Panc1 (cell line): Measurements from ENCODE around the gene LRBA. TPM values are rescaled to one million over a fixed set of nuclear protein-coding genes. Genes with fewer than 3 reads are reported as not detected.

Experiments used
- ATAC-seq: fragments of 200-7000 bp; cut with Tn5 transposase; 2 replicates; pipeline ENCODE4 v1.9.1; 2020; ENCODE audit warnings: mild to moderate bottlenecking, moderate library complexity
- BruUV-seq: library from RNA; stranded (reverse); fragments of 400-500 nt; replicated peaks from 2 replicates; lab custom pipeline; 2021; lab: Mats Ljungman, UMichigan
- CTCF ChIA-PET: fragments of 300-600 bp; sonication (Branson Sonifier 250); formaldehyde crosslinking; loops from one replicate; lab custom pipeline; 2022; ENCODE audit warnings: antibody characterized with exemption; lab: Charles Lee
- POLR2A ChIA-PET: fragments of 300-600 bp; sonication (Branson Sonifier 250); formaldehyde crosslinking; loops from one replicate; lab custom pipeline; 2022; ENCODE audit warnings: antibody characterized with exemption; lab: Charles Lee
- DNase-seq: peaks from one replicate; pipeline ENCODE4 v3.0.0-alpha.2; 2010; ENCODE audit warnings: low read depth, low spot score
- H3K27ac ChIP-seq: 2 replicates; pipeline ENCODE4 v1.5.1; 2011; ENCODE audit warnings: mild to moderate bottlenecking, low read length, inconsistent platforms
- H3K27me3 ChIP-seq: fragments of 200-500 bp; sonication (Bioruptor generic); 2 replicates; pipeline ENCODE4 v1.6.0; 2014; ENCODE audit warnings: low read length, inconsistent platforms; ENCODE audit not compliant: control insufficient read depth, insufficient read depth
- H3K36me3 ChIP-seq: fragments of 200-500 bp; sonication (Bioruptor generic); 2 replicates; pipeline ENCODE4 v1.5.1; 2014; ENCODE audit warnings: inconsistent platforms, mild to moderate bottlenecking, low read length, moderate library complexity; ENCODE audit not compliant: control insufficient read depth, insufficient read depth
- H3K4me1 ChIP-seq: 2 replicates; pipeline ENCODE4 v1.5.1; 2011; ENCODE audit warnings: inconsistent platforms, mild to moderate bottlenecking, low read length, moderate library complexity; ENCODE audit not compliant: control insufficient read depth, insufficient read depth
- H3K4me3 ChIP-seq, 2 experiments: 2 replicates each; pipeline ENCODE4 v1.5.1; 2011 to 2012; ENCODE audit warnings: low read depth in 2 of 2, low read length in 2 of 2, mild to moderate bottlenecking in 2 of 2, inconsistent platforms in 1 of 2, moderate library complexity in 1 of 2
- H3K9me3 ChIP-seq: fragments of 200-500 bp; sonication (Bioruptor generic); 2 replicates; pipeline ENCODE4 v1.5.1; 2014; ENCODE audit warnings: low read depth, mild to moderate bottlenecking, inconsistent platforms, low read length, moderate library complexity; ENCODE audit not compliant: control insufficient read depth, insufficient read depth
- CTCF ChIP-seq: fragments of 450-650 bp; IDR thresholded peaks from 2 replicates; pipeline ENCODE4 v1.5.1; 2017; ENCODE audit warnings: mild to moderate bottlenecking
- POLR2AphosphoS5 ChIP-seq: IDR thresholded peaks from 2 replicates; pipeline ENCODE4 v1.6.1; 2012; ENCODE audit warnings: mild to moderate bottlenecking, low read depth, low read length, moderate library complexity
- REST ChIP-seq, 2 experiments: IDR thresholded peaks; 2 replicates each; pipeline ENCODE4 v1.6.1; 2011 to 2012; ENCODE audit warnings: low read depth in 2 of 2, control low read depth in 1 of 2, low read length in 1 of 2, mild to moderate bottlenecking in 1 of 2, moderate library complexity in 1 of 2; ENCODE audit not compliant: insufficient read depth in 1 of 2
- SIN3A ChIP-seq: IDR thresholded peaks from 2 replicates; pipeline ENCODE4 v1.6.1; 2012; ENCODE audit warnings: low read depth, mild to moderate bottlenecking, low read length, moderate library complexity, borderline replicate concordance; ENCODE audit not compliant: insufficient read depth
- TCF7L2 ChIP-seq: IDR thresholded peaks from 2 replicates; pipeline ENCODE4 v1.6.1; 2011; ENCODE audit warnings: mild to moderate bottlenecking, low read depth, low read length, inconsistent platforms
- in situ Hi-C: cut with HindIII; loops from 2 replicates; pipeline ENCODE4 v1.10.0; 2016; ENCODE audit warnings: low sequenced_read_pairs, low pct_unique_long_range_greater_than_20kb
- intact Hi-C: fragments of 100-400 bp; cut with micrococcal nuclease; formaldehyde crosslinking; loops from one replicate; pipeline ENCODE4 v1.10.0; 2022; ENCODE audit not compliant: unreplicated experiment
- total RNA-seq: library from RNA; stranded (reverse); gene quantifications from one replicate; pipeline ENCODE4 v1.2.1, GENCODE V29; 2021; ENCODE audit not compliant: unreplicated experiment

Gene LRBA
- total RNA-seq, 1 experiment from 2014 or later = 26.4 TPM

GRCh38 chr4:150262611-150263010 lies 752.5 kb downstream of the LRBA start:
- POLR2A ChIA-PET = no interaction called here
- ATAC-seq (0 out of 2 replicates have a peak, but pooled peaks have one; percentile 38), DNase-seq (no peak)
- no peaks in the 10 kb centered on the region for H3K9me3 ChIP-seq
- no peak overlapping the region for H3K27ac ChIP-seq
- intact Hi-C loops = no loop called here
- no TSS peak for BruUV-seq
- H3K27me3 ChIP-seq = no peaks in the 10 kb centered on the region
- CTCF ChIA-PET = no interaction called here
- in situ Hi-C loops = no loop called here
- TF ChIP-seq CTCF (no peak), POLR2AphosphoS5 (no peak), REST (IDR thresholded peaks at IDR 0.05; ENCODE audit: insufficient read depth in 1 of 2, low read depth in 2 of 2, low read length in 1 of 2) (no peak), TCF7L2 (no peak), SIN3A (no peak)
- H3K4me1 ChIP-seq = no peaks in the 10 kb centered on the region
- H3K4me3 ChIP-seq = no peak overlapping the region
- H3K36me3 ChIP-seq = no peaks in the 10 kb centered on the region

GRCh38 chr4:150261571-150261970 lies 753.5 kb downstream of the LRBA start:
- ATAC-seq (no peak), DNase-seq (no peak)
- TF ChIP-seq POLR2AphosphoS5 = no peak
- TF ChIP-seq SIN3A = no peak
- no peak for TF ChIP-seq TCF7L2
- no peak for TF ChIP-seq REST (IDR thresholded peaks at IDR 0.05; ENCODE audit: insufficient read depth in 1 of 2, low read depth in 2 of 2, low read length in 1 of 2)
- no peak for TF ChIP-seq CTCF
- ChIA-PET CTCF (no interaction called here), POLR2A (no interaction called here)
- Histone ChIP-seq H3K9me3 (no peaks in the 10 kb centered on the region), H3K36me3 (no peaks in the 10 kb centered on the region), H3K4me3 (no peak overlapping the region), H3K4me1 (no peaks in the 10 kb centered on the region), H3K27ac (no peak overlapping the region), H3K27me3 (no peaks in the 10 kb centered on the region)
- in situ Hi-C loops = no loop called here
- intact Hi-C loops = no loop called here
- BruUV-seq = no TSS peak
